ENCODE measurements around the gene TMX4. TPM values are rescaled to one million over a fixed set of nuclear protein-coding genes. Genes with fewer than 3 reads are reported as not detected.
A peak's percentile ranks its signal among the peaks of the same experiment; 100 is the strongest.

Gene TMX4
- total RNA-seq, 1 experiment from 2014 or later = 11.7 TPM

- Histone ChIP-seq H4K5ac (ENCODE audit: insufficient read length, low read depth, low read length) (no peak overlapping the region), H3K27me3 (ENCODE audit: insufficient read depth, low read length) (no peaks in the 10 kb centered on the region), H3K23ac (ENCODE audit: insufficient read length, low read depth, low read length) (no peak overlapping the region), H3K79me2 (ENCODE audit: insufficient read depth, low read length) (no peaks in the 10 kb centered on the region), H3K56ac (ENCODE audit: insufficient read length, low read depth, low read length) (no peak overlapping the region), H2BK20ac (ENCODE audit: low read depth, low read length, poor library complexity, severe bottlenecking) (no peak overlapping the region), H3K14ac (ENCODE audit: insufficient read depth, low read length) (no peak overlapping the region), H2BK5ac (ENCODE audit: insufficient read length, low read length) (no peak overlapping the region), H3K27ac (ENCODE audit: insufficient read length, low read depth, low read length) (no peak overlapping the region), H3K4me2 (ENCODE audit: insufficient read depth, insufficient read length, low read length) (no peak overlapping the region), H4K20me1 (ENCODE audit: control insufficient read depth, insufficient read depth, insufficient read length) (no peaks in the 10 kb centered on the region), H2BK120ac (ENCODE audit: low read depth, low read length, poor library complexity, severe bottlenecking) (no peak overlapping the region), H4K8ac (replicated peaks; ENCODE audit: insufficient read length, low read depth, low read length) (no peak overlapping the region), H3K9me3 (ENCODE audit: control insufficient read depth, low read depth, low read length) (no peaks in the 10 kb centered on the region), H2AFZ (ENCODE audit: low read length) (no peak overlapping the region), H3T11ph (ENCODE audit: low read length) (no peak overlapping the region), H3K79me1 (ENCODE audit: insufficient read depth, low read depth, low read length, poor library complexity, severe bottlenecking) (no peaks in the 10 kb centered on the region), H2BK15ac (ENCODE audit: low read depth, low read length) (no peak overlapping the region), H4K91ac (ENCODE audit: insufficient read length, low read depth, low read length) (no peak overlapping the region), H3K23me2 (ENCODE audit: insufficient read length, low read depth, low read length, poor library complexity, severe bottlenecking) (no peaks in the 10 kb centered on the region), H2BK12ac (ENCODE audit: insufficient read length, low read depth, low read length) (no peak overlapping the region), H3K18ac (ENCODE audit: insufficient read length, low read depth, low read length) (no peak overlapping the region), H3K4me1 (ENCODE audit: insufficient read depth, low read length) (no peaks in the 10 kb centered on the region), H2AK5ac (ENCODE audit: insufficient read length, low read length) (no peak overlapping the region), H3K9ac (ENCODE audit: extremely low read depth, insufficient read length, low read length) (no peak overlapping the region), H3K4ac (ENCODE audit: low read depth, low read length) (no peak overlapping the region)
- Mint-ChIP-seq H3K4me3 (no peak overlapping the region), H3K27ac (no peak overlapping the region), H3K36me3 (ENCODE audit: insufficient read depth in 1 of 3, low read depth in 3 of 3) (no peaks in the 10 kb centered on the region), H3K27me3 (ENCODE audit: low read depth) (no peaks in the 10 kb centered on the region), H3K9me3 (no peaks in the 10 kb centered on the region; a peak in 1 of 5 replicates), H3K4me1 (no peaks in the 10 kb centered on the region)
- no peak for DNase-seq
- peak; percentile 81 for TF ChIP-seq CTCF (conservative IDR thresholded peaks at IDR 0.05)
- no CpG with 5 or more reads among the region's 13 CpGs for WGBS (ENCODE audit: extremely low coverage, insufficient read length, low lambda C conversion rate)
These were observed 24.2 kb upstream of the TMX4 start for GRCh38 chr20:8043687-8044282.
